ENCODE data around the gene PNPLA7. TPM values are rescaled to one million over a fixed set of nuclear protein-coding genes. Genes with fewer than 3 reads are reported as not detected.

The PNPLA7 gene
- total and polyA plus RNA-seq, 2 of the 8 experiments (the other 6 are each of a cell fraction or from before 2014, with no cell fraction given): 0.35 to 0.47 TPM

DNA sequence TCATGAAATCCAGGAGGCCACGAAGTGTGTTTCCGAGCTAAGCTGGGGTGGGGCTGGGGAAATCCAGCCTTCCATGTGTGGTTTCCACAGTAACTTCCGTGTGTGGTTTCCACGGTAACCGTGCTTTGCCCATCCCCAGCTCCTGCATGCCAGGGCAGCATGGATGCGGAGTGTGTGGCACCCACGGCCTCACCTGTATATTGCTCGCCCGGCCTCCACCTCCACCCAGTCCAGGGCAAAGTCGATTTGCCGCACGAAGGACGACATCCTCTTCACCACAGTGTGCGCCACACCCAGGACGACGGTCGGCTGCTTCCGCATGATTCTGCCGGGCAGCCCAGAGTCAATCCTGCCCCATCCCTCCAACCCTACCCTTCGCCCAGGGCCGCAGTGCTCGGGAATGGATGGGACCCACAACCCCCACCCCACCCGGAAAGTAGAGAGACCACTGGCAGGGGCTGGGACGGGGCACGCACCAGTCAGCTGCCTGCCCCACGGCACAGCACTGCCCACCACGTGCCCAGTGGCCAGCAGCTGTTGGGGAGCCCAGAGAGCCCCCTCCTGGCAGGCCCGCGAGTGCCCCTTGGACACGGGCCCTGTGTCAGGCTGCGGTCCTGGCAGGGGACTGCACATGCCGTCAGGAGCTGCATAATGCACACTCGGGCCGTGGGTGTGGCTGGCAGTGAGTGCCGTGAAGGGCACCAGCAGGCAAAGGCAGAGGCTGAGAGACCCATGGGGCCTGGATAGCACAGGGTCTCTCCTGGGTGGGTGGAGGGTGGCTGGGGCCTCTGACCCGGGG is 52.1 kb downstream of the PNPLA7 start:
- ChIA-PET POLR2A (ENCODE audit: partially characterized antibody) (no interaction called here), CTCF (ENCODE audit: partially characterized antibody) (interaction anchor here (1.4 to 1.6 kb wide), 2 partner anchors 8 to 11 kb away, joined by 3 to 8 read pairs; no protein-coding TSS in a partner anchor)
- H3K4me1 ChIP-seq (replicated peaks in 1 of 4; ENCODE audit: control insufficient read depth in 3 of 4, insufficient read depth in 4 of 4, low read length in 3 of 4): no peaks in the 10 kb centered on the region
- no peak overlapping the region for H3K27ac ChIP-seq (ENCODE audit: low read depth, low read length)
- peaks cover 0 to 5% of the 10 kb centered on the region in 2 experiments for H4K20me1 ChIP-seq (replicated peaks in 1 of 2; ENCODE audit: control insufficient read depth in 1 of 2, insufficient read depth in 2 of 2, low read length in 2 of 2)
- H3K36me3 ChIP-seq (ENCODE audit: control insufficient read depth in 2 of 4, insufficient read depth in 4 of 4, low read length in 3 of 4): no peaks in the 10 kb centered on the region
- DNase-seq (ENCODE audit: low read depth in 1 of 2, low spot score in 2 of 2) (no peak), FAIRE-seq (no peak)
- H2AFZ ChIP-seq (ENCODE audit: low read length): no peak overlapping the region
- H2BK15ac ChIP-seq (ENCODE audit: low read length): no peak overlapping the region
- no peak overlapping the region for H3K18ac ChIP-seq (ENCODE audit: extremely low read depth, low read length)
- 92% methylated on average over 36 of the region's 36 CpGs; no CpG with 5 or more reads in 1 of the 2 experiments for WGBS, 2 experiments (ENCODE audit: extremely low coverage in 1 of 2, insufficient coverage in 1 of 2, insufficient read length in 1 of 2, insufficient replicate concordance in 2 of 2, low coverage in 1 of 2, low lambda C conversion rate in 2 of 2, missing lambda C conversion rate in 1 of 2)
- H3K27me3 ChIP-seq (replicated peaks in 1 of 4; ENCODE audit: control insufficient read depth in 3 of 4, extremely low read depth in 1 of 4, insufficient read depth in 3 of 4, low read length in 3 of 4): no peaks in the 10 kb centered on the region; a peak in 1 of 7 replicates
- no peak overlapping the region for H2BK5ac ChIP-seq (ENCODE audit: low read depth, low read length)
- peaks cover 0 to 24% of the 10 kb centered on the region in 2 experiments; a peak in 1 of 4 replicates for H3K9me3 ChIP-seq (ENCODE audit: insufficient read depth in 2 of 2, low read depth in 1 of 2, low read length in 1 of 2)
- 0 out of 2 replicates have a peak overlapping the region, but pooled peaks have one; percentile 39 for H2BK12ac ChIP-seq (ENCODE audit: low read depth, low read length)
- no peak overlapping the region for H2AK5ac ChIP-seq (ENCODE audit: low read depth, low read length)
- no peak overlapping the region; a peak in 1 of 7 replicates for H3K9ac ChIP-seq (replicated peaks in 1 of 4; ENCODE audit: extremely low read depth in 1 of 4, low read depth in 3 of 4, low read length in 3 of 4)
- H3K4me3 ChIP-seq (ENCODE audit: extremely low read depth in 1 of 4, insufficient read depth in 2 of 4, low read depth in 3 of 4, low read length in 4 of 4): no peak overlapping the region
- H4K91ac ChIP-seq (replicated peaks; ENCODE audit: insufficient read length, low read length): no peak overlapping the region
- no peak overlapping the region for H3K14ac ChIP-seq (ENCODE audit: insufficient read length)
- H3K4me2 ChIP-seq (ENCODE audit: insufficient read depth in 1 of 2, low read depth in 2 of 2, low read length in 2 of 2): no peak overlapping the region
- H4K8ac ChIP-seq (ENCODE audit: extremely low read depth, insufficient read depth, low read length): no peak overlapping the region; the same call in 1 of the 2 replicates
- H2BK20ac ChIP-seq (ENCODE audit: low read length): no peak overlapping the region
- H3K79me1 ChIP-seq (ENCODE audit: low read depth, low read length): no peaks in the 10 kb centered on the region
- no peaks in the 10 kb centered on the region; the same call in 1 of the 2 replicates for H3K23me2 ChIP-seq (ENCODE audit: low read depth, low read length)
- no peak overlapping the region for H2BK120ac ChIP-seq (replicated peaks; ENCODE audit: low read depth, low read length)
- no peak overlapping the region for H4K5ac ChIP-seq (ENCODE audit: insufficient read length, low read depth, low read length)
- no peak overlapping the region for H3K56ac ChIP-seq (replicated peaks; ENCODE audit: insufficient read length, low read depth, low read length)
- no peak overlapping the region for H3K23ac ChIP-seq (ENCODE audit: insufficient read length)
- no peaks in the 10 kb centered on the region for H3K79me2 ChIP-seq (ENCODE audit: control insufficient read depth in 1 of 2, insufficient read depth in 2 of 2, low read length in 2 of 2)
- no peak overlapping the region for H3K4ac ChIP-seq (replicated peaks; ENCODE audit: insufficient read length, low read depth, low read length)
- no peak for TF ChIP-seq SUZ12 (IDR thresholded peaks at IDR 0.05; ENCODE audit: low read length)
- TF ChIP-seq TEAD4 (IDR thresholded peaks at IDR 0.05; ENCODE audit: low read depth, low read length): no peak
- no peak for TF ChIP-seq SIN3A (conservative IDR thresholded peaks at IDR 0.05 in 1 of 2, IDR thresholded peaks at IDR 0.05 in 1 of 2; ENCODE audit: low read depth in 1 of 2, low read length in 2 of 2)
- TF ChIP-seq EGR1 (IDR thresholded peaks at IDR 0.05; ENCODE audit: borderline replicate concordance, low read depth, low read length): no peak
- TF ChIP-seq POLR2A (IDR thresholded peaks at IDR 0.05; ENCODE audit: control extremely low read depth in 1 of 2, low read depth in 2 of 2, low read length in 2 of 2): no peak
- TF ChIP-seq CBX8 (IDR thresholded peaks at IDR 0.05; ENCODE audit: borderline replicate concordance, low read depth, low read length): no peak
- no peak for TF ChIP-seq CEBPB (IDR thresholded peaks at IDR 0.05; ENCODE audit: low read depth, low read length)
- TF ChIP-seq, protein P1, sequence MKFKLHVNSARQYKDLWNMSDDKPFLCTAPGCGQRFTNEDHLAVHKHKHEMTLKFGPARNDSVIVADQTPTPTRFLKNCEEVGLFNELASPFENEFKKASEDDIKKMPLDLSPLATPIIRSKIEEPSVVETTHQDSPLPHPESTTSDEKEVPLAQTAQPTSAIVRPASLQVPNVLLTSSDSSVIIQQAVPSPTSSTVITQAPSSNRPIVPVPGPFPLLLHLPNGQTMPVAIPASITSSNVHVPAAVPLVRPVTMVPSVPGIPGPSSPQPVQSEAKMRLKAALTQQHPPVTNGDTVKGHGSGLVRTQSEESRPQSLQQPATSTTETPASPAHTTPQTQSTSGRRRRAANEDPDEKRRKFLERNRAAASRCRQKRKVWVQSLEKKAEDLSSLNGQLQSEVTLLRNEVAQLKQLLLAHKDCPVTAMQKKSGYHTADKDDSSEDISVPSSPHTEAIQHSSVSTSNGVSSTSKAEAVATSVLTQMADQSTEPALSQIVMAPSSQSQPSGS (IDR thresholded peaks at IDR 0.05; ENCODE audit: low read length): no peak
- TF ChIP-seq CTBP2 (IDR thresholded peaks at IDR 0.05; ENCODE audit: borderline replicate concordance, insufficient read depth, insufficient read length, low read length): no peak
- no peak for TF ChIP-seq TBP (IDR thresholded peaks at IDR 0.05; ENCODE audit: low read depth, low read length)
- TF ChIP-seq CHD2 (IDR thresholded peaks at IDR 0.05; ENCODE audit: low read length): no peak

Measured in H1 (cell line).